Smooth muscle cell of the brain vasculature (primary cell): Measurements from ENCODE around the gene XPO4.

Source experiments
- DNase-seq: peaks from one replicate; pipeline ENCODE4 v3.0.0-alpha.2; 2012; ENCODE audit warnings: low read depth, low spot score

Gene XPO4

GRCh38 chr13:20728579-20729311, 173.8 kb downstream of the XPO4 start:
- no peak for DNase-seq

- DNase-seq, result no peak
Measured at GRCh38 chr13:20727856-20728255, 174.7 kb downstream of the XPO4 start.
